Uterus (tissue), 4 donors: ENCODE data around the gene CLEC9A. TPM values are rescaled to one million over a fixed set of nuclear protein-coding genes. Genes with fewer than 3 reads are reported as not detected.
A peak's percentile ranks its signal among the peaks of the same experiment; 100 is the strongest.

Source experiments
- DNase-seq, 2 donors: peaks; one replicate each; pipeline ENCODE4 v3.0.0-alpha.2; 2019 to 2020
- H3K27ac ChIP-seq, 2 donors: fragments of 200-600 bp; sonication (generic); 1 replicate in 1 of 2; 2 replicates in 1 of 2; pipeline ENCODE4 v1.5.1; 2016 to 2018
- H3K27me3 ChIP-seq, 2 donors: fragments of 200-600 bp; sonication (generic); one replicate each; pipeline ENCODE4 v1.5.1; 2018 to 2019; ENCODE audit warnings: control low read depth in 1 of 2
- H3K36me3 ChIP-seq, 2 donors: fragments of 200-600 bp; sonication (generic); one replicate each; pipeline ENCODE4 v1.5.1; 2019; ENCODE audit warnings: control low read depth in 1 of 2
- H3K4me1 ChIP-seq, 2 donors: fragments of 200-600 bp; sonication (generic); one replicate each; pipeline ENCODE4 v1.5.1; 2018 to 2019; ENCODE audit warnings: control low read depth in 1 of 2
- H3K4me3 ChIP-seq, 2 donors: fragments of 200-600 bp; sonication (generic); 1 replicate in 1 of 2; 2 replicates in 1 of 2; pipeline ENCODE4 v1.5.1; 2018 to 2019; ENCODE audit warnings: mild to moderate bottlenecking in 1 of 2
- H3K9me3 ChIP-seq, 2 donors: fragments of 200-600 bp; sonication (generic); one replicate each; pipeline ENCODE4 v1.5.1; 2019; ENCODE audit warnings: control low read depth in 1 of 2
- CTCF ChIP-seq, 4 experiments: fragments of 200-600 bp in 2 of 4; fragments of 450-650 bp in 2 of 4; sonication (generic) in 2 of 4; IDR thresholded peaks; one replicate each; pipeline ENCODE4 v1.5.1; 2016 to 2019; ENCODE audit warnings: antibody characterized with exemption in 4 of 4, mild to moderate bottlenecking in 2 of 4, moderate library complexity in 1 of 4
- POLR2A ChIP-seq, 2 donors: fragments of 450-650 bp; IDR thresholded peaks; one replicate each; pipeline ENCODE4 v1.6.1; 2016; ENCODE audit warnings: antibody characterized with exemption in 2 of 2, mild to moderate bottlenecking in 1 of 2, moderate library complexity in 1 of 2
- intact Hi-C: fragments of 100-400 bp; cut with DNase I; formaldehyde crosslinking; loops from one replicate; pipeline ENCODE4 v1.15.1; 2023; ENCODE audit warnings: low total_unique reads
- total RNA-seq, 4 donors: library from RNA; depleted of rRNA in 3 of 4; stranded (reverse); fragments of >200 nt in 3 of 4; gene quantifications; one replicate each; pipeline versions ENCODE4 v1.1.0 to v1.2.4, GENCODE V29; 2014 to 2023
- donor health status: DM: yes; HTN: yes; CAD: no.

CLEC9A gene
- total RNA-seq, 4 donors from 2014 or later: 0.90 TPM; not detected in 3

- peak in 3 of 4 experiments; percentile 14 to 24 (median 15) for TF ChIP-seq CTCF (IDR thresholded peaks at IDR 0.05)
- TF ChIP-seq POLR2A (IDR thresholded peaks at IDR 0.05): no peak
Observed at GRCh38 chr12:10033783-10034545, 3.5 kb downstream of the CLEC9A start.

GRCh38 chr12:10042167-10042566, 11.7 kb downstream of the CLEC9A start:
- intact Hi-C loops: no loop called here
- H3K4me1 ChIP-seq: no peaks in the 10 kb centered on the region
- TF ChIP-seq CTCF (IDR thresholded peaks at IDR 0.05) (no peak), POLR2A (IDR thresholded peaks at IDR 0.05) (no peak)

More at GRCh38 chr12:10033783-10034545, 3.5 kb downstream of the CLEC9A start:
- Histone ChIP-seq H3K4me3 (no peak overlapping the region), H3K27me3 (no peaks in the 10 kb centered on the region), H3K36me3 (no peaks in the 10 kb centered on the region), H3K9me3 (no peaks in the 10 kb centered on the region), H3K27ac (no peak overlapping the region), H3K4me1 (no peaks in the 10 kb centered on the region)
- intact Hi-C loops: no loop called here
- DNase-seq: no peak

GRCh38 chr12:10048526-10048925, 18.0 kb downstream of the CLEC9A start:
- Histone ChIP-seq H3K27ac (no peak overlapping the region), H3K4me1 (no peaks in the 10 kb centered on the region), H3K27me3 (no peaks in the 10 kb centered on the region), H3K9me3 (no peaks in the 10 kb centered on the region), H3K4me3 (no peak overlapping the region), H3K36me3 (no peaks in the 10 kb centered on the region)
- TF ChIP-seq CTCF (IDR thresholded peaks at IDR 0.05): no peak
- TF ChIP-seq POLR2A (IDR thresholded peaks at IDR 0.05): no peak
- no peak for DNase-seq
- intact Hi-C loops: no loop called here

More at GRCh38 chr12:10042167-10042566, 11.7 kb downstream of the CLEC9A start:
- no peak for DNase-seq
- no peak overlapping the region for H3K4me3 ChIP-seq
- H3K36me3 ChIP-seq: no peaks in the 10 kb centered on the region
- no peaks in the 10 kb centered on the region for H3K9me3 ChIP-seq
- no peak overlapping the region for H3K27ac ChIP-seq
- no peaks in the 10 kb centered on the region for H3K27me3 ChIP-seq

- TF ChIP-seq CTCF (IDR thresholded peaks at IDR 0.05) (no peak), POLR2A (IDR thresholded peaks at IDR 0.05) (no peak)
- Histone ChIP-seq H3K36me3 (no peaks in the 10 kb centered on the region), H3K4me1 (no peaks in the 10 kb centered on the region), H3K27me3 (no peaks in the 10 kb centered on the region), H3K4me3 (no peak overlapping the region), H3K27ac (no peak overlapping the region), H3K9me3 (no peaks in the 10 kb centered on the region)
- intact Hi-C loops: no loop called here
- DNase-seq: no peak
Observed at GRCh38 chr12:10052193-10052913, 21.9 kb downstream of the CLEC9A start.

- H3K36me3 ChIP-seq: no peaks in the 10 kb centered on the region
- H3K27me3 ChIP-seq: no peaks in the 10 kb centered on the region
- no peak for DNase-seq
- intact Hi-C loops: no loop called here
- no peak for TF ChIP-seq CTCF (IDR thresholded peaks at IDR 0.05)
- no peak for TF ChIP-seq POLR2A (IDR thresholded peaks at IDR 0.05)
- H3K27ac ChIP-seq: no peak overlapping the region
- H3K4me1 ChIP-seq: no peaks in the 10 kb centered on the region
- no peaks in the 10 kb centered on the region for H3K9me3 ChIP-seq
- no peak overlapping the region for H3K4me3 ChIP-seq
Observed at GRCh38 chr12:10058387-10058786, 27.9 kb downstream of the CLEC9A start.
